ENCODE measurements around the gene EFEMP2. TPM values are rescaled to one million over a fixed set of nuclear protein-coding genes. Genes with fewer than 3 reads are reported as not detected.

EFEMP2 gene
- total RNA-seq, 2 experiments from 2014 or later, result 7.2 to 7.6 TPM

DNA sequence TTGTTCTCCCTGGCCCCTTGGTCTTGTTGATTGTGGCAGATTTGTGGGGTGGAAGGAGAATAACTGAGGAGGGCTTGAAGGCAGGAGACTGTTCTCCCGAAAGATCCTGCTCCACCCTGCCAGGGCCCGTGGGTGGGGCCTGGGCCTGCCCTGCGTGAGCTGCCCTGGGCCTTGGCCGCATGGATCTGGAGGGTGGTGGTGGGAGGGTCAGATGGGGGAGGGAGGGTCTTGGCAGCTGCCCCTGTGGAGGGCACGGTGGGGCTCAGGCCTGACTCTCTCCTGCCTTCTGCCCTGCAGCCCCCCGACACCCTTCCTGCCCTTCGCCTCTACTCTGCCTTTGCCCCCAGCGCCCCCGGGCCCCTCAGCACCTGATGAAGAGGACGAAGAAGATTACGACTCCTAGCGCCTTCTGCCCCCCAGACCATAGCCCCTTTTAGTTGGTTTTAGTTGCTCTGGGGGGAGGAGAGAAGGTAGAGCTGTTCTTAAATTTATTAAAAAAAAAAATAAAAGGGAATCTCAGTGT, 48.5 kb upstream of the EFEMP2 start:
- no peaks in the 10 kb centered on the region for H3K9me2 ChIP-seq (ENCODE audit: insufficient read depth, low read length)
- TF ChIP-seq, protein P1, sequence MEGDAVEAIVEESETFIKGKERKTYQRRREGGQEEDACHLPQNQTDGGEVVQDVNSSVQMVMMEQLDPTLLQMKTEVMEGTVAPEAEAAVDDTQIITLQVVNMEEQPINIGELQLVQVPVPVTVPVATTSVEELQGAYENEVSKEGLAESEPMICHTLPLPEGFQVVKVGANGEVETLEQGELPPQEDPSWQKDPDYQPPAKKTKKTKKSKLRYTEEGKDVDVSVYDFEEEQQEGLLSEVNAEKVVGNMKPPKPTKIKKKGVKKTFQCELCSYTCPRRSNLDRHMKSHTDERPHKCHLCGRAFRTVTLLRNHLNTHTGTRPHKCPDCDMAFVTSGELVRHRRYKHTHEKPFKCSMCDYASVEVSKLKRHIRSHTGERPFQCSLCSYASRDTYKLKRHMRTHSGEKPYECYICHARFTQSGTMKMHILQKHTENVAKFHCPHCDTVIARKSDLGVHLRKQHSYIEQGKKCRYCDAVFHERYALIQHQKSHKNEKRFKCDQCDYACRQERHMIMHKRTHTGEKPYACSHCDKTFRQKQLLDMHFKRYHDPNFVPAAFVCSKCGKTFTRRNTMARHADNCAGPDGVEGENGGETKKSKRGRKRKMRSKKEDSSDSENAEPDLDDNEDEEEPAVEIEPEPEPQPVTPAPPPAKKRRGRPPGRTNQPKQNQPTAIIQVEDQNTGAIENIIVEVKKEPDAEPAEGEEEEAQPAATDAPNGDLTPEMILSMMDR (conservative IDR thresholded peaks at IDR 0.05; ENCODE audit: low read length), result no peak
- no peak for TF ChIP-seq EZH2phosphoT487 (IDR thresholded peaks at IDR 0.05; ENCODE audit: borderline replicate concordance, low read depth, low read length)
- ChIA-PET POLR2A (no interaction called here), CTCF (ENCODE audit: unreplicated experiment) (no interaction called here)
- H3K4me1 ChIP-seq (ENCODE audit: insufficient read depth, low read length, poor library complexity, severe bottlenecking), result peaks cover 22% of the 10 kb centered on the region
- H3K27ac ChIP-seq (ENCODE audit: low read depth, low read length, poor library complexity, severe bottlenecking), result no peak overlapping the region
- H3K4me3 ChIP-seq (ENCODE audit: low read depth, low read length, poor library complexity, severe bottlenecking), result no peak overlapping the region
- no peaks in the 10 kb centered on the region for H4K20me1 ChIP-seq (ENCODE audit: insufficient read depth, low read length)
- H3K4me2 ChIP-seq (ENCODE audit: low read length), result no peak overlapping the region; the same call in 1 of the 2 replicates
- intact Hi-C loops (cut with micrococcal nuclease; ENCODE audit: unreplicated experiment), result no loop called here
- no peak for DNase-seq (ENCODE audit: low spot score)
- no TSS peak for BruUV-seq (replicated peaks)
- H2AFZ ChIP-seq (ENCODE audit: low read length), result no peak overlapping the region
- peaks cover 8% of the 10 kb centered on the region; the same call in 1 of the 2 replicates for H3K36me3 ChIP-seq (ENCODE audit: insufficient read depth, low read length)
- H3K9me3 ChIP-seq (ENCODE audit: low read length), result no peaks in the 10 kb centered on the region
- peaks cover 11% of the 10 kb centered on the region; the same call in 1 of the 2 replicates for H3K79me2 ChIP-seq (ENCODE audit: insufficient read depth, low read depth, low read length)

DNA sequence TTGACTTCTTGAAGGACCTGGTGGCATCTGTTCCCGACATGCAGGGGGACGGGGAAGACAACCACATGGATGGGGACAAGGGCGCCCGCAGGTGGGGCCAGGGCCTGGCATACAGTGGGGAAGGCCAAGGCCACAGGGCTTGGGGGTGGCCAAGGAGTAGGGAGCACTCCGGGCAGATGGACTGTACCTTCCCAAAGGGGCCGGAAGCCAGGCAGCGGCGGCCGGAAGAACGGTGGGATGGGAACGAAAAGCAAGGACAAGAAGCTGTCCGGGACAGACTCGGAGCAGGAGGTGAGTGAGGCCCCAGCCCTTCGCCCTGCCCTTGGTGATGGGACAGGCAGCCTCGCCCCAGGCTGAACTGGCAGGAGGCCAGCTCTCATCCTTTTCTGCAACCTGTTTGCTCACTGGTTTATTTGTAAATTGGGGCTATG, 47.8 kb upstream of the EFEMP2 start:
- TF ChIP-seq, protein P1 (conservative IDR thresholded peaks at IDR 0.05; ENCODE audit: low read length), result no peak
- TF ChIP-seq EZH2phosphoT487 (IDR thresholded peaks at IDR 0.05; ENCODE audit: borderline replicate concordance, low read depth, low read length), result no peak
- no peaks in the 10 kb centered on the region for H3K9me2 ChIP-seq (ENCODE audit: insufficient read depth, low read length)
- H4K20me1 ChIP-seq (ENCODE audit: insufficient read depth, low read length), result no peaks in the 10 kb centered on the region
- H3K4me3 ChIP-seq (ENCODE audit: low read depth, low read length, poor library complexity, severe bottlenecking), result peak overlapping the region; percentile 76
- H3K9me3 ChIP-seq (ENCODE audit: low read length), result no peaks in the 10 kb centered on the region
- H3K4me1 ChIP-seq (ENCODE audit: insufficient read depth, low read length, poor library complexity, severe bottlenecking), result peaks cover 22% of the 10 kb centered on the region
- intact Hi-C loops (cut with micrococcal nuclease; ENCODE audit: unreplicated experiment), result no loop called here
- H2AFZ ChIP-seq (ENCODE audit: low read length), result no peak overlapping the region
- no peak for DNase-seq (ENCODE audit: low spot score)
- peaks cover 8% of the 10 kb centered on the region; the same call in 1 of the 2 replicates for H3K36me3 ChIP-seq (ENCODE audit: insufficient read depth, low read length)
- H3K4me2 ChIP-seq (ENCODE audit: low read length), result peak overlapping the region; percentile 94
- BruUV-seq (replicated peaks), result no TSS peak
- POLR2A ChIA-PET, result no interaction called here
- CTCF ChIA-PET (ENCODE audit: unreplicated experiment), result no interaction called here
- H3K27ac ChIP-seq (ENCODE audit: low read depth, low read length, poor library complexity, severe bottlenecking), result no peak overlapping the region
- peaks cover 11% of the 10 kb centered on the region; the same call in 1 of the 2 replicates for H3K79me2 ChIP-seq (ENCODE audit: insufficient read depth, low read depth, low read length)
